ENCODE measurements around the gene AOAH. TPM values are rescaled to one million over a fixed set of nuclear protein-coding genes. Genes with fewer than 3 reads are reported as not detected.

Gene AOAH
- total RNA-seq, 2 experiments from 2014 or later, result 13.3 to 14.4 TPM

DNA sequence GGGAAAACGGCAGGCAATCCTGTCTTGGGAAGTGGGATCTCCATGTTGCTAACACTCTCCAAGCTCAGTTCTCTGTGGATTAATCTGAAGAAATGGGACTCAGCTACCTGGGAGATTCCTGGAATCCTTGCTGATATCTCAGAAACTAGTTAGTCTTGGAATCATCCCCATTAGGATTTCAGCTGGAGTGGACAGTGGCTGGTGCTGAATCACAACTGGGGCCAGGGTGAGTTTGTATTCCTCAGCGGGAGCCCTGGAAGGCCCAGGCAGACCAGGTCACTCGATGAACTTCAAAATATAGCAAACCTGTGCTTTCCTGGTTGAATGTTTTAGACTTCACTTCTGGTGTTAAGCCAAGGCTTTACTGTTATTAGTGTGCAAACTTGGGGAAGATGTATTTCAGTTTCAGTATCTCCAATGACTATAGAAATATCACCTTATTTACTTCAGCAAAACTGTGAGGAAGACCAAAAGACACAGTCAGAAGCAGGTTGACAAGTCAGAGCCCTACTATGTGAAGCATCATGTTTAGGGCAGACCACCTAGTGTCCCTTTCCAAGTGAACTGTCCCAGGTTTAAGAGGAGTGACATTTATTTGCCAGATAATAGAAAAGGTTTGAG, 126.1 kb downstream of the AOAH start:
- Mint-ChIP-seq H3K36me3 (ENCODE audit: low read depth) (peaks cover 7% of the 10 kb centered on the region), H3K9me3 (peaks cover 6% of the 10 kb centered on the region), H3K4me3 (no peak overlapping the region), H3K27ac (no peak overlapping the region), H3K4me1 (peaks cover 50% of the 10 kb centered on the region), H3K27me3 (no peaks in the 10 kb centered on the region)
- CTCF ChIA-PET, result interaction anchor here (0.6 kb wide), 1 partner anchor 103 kb away, joined by 5 read pairs; no protein-coding TSS in a partner anchor
- no peak for DNase-seq
- POLR2A ChIA-PET, result no interaction called here

DNA sequence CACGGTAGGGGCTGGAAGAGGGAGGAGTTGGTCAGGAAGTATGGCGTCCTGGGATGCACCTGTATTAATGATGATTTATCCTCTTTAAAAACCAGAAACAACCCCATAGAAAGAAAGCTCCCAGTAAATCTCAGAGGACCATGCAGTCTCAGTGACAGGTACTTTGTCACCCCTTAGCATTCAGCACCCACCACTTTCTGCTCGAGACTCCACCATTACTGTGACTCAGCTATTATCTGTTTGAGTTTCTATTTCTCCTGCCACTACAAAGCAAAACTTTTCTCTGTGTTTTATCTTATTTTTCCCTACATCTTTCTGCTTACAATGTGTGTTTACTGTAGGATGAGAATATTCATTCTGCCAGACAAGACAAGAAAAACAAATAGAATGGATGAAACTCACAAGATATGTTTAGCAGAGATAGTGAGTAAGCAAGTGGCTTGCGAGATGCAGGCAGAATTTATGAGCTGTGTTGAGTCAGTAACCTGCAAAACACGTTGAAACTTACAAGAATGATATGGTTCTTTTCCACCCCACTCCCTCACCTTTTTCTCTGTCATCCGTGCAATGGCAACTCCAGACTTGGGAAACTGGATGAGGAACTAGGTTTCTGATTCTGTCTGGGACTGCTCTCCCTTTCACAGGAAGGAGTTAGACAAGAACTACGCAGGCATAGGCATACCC, 127.1 kb downstream of the AOAH start:
- peaks cover 41% of the 10 kb centered on the region for H3K4me1 Mint-ChIP-seq

DNA sequence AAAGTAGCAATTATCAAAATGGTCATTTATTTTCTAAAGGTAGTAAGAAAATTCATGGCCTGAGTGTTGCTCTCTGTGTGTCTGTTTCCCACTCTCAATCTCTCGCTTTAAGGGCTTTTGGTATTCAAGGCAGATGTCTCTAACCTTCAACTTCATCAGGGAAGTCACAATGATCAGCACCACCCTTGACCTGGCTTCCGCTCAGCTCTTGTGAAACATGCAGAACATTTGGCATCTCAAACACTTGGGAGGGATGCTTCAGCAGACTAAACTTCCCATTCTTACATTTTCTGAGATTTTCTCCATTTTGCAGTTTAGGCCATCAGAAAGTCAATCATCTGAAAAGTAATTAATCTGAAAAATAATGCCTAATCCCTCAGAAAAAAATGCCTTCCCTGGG, 129.8 kb downstream of the AOAH start:
- Mint-ChIP-seq H3K36me3 (ENCODE audit: low read depth) (peaks cover 3% of the 10 kb centered on the region), H3K4me1 (peaks cover 17% of the 10 kb centered on the region), H3K27ac (no peak overlapping the region), H3K4me3 (no peak overlapping the region), H3K27me3 (no peaks in the 10 kb centered on the region), H3K9me3 (no peaks in the 10 kb centered on the region)
- CTCF ChIA-PET, result interaction anchor here (1.5 kb wide), 1 partner anchor 11 kb away, joined by 3 read pairs; no protein-coding TSS in a partner anchor
- no peak for DNase-seq
- POLR2A ChIA-PET, result no interaction called here

More for the DNA sequence above, 127.1 kb downstream of the AOAH start:
- Mint-ChIP-seq H3K27ac (no peak overlapping the region), H3K36me3 (ENCODE audit: low read depth) (peaks cover 8% of the 10 kb centered on the region), H3K4me3 (no peak overlapping the region), H3K9me3 (peaks cover 6% of the 10 kb centered on the region), H3K27me3 (no peaks in the 10 kb centered on the region)
- ChIA-PET POLR2A (no interaction called here), CTCF (interaction anchor here (0.6 to 1.3 kb wide), 3 partner anchors 16 to 632 kb away, joined by 3 to 5 read pairs (median 3); no protein-coding TSS in a partner anchor)
- DNase-seq, result no peak

DNA sequence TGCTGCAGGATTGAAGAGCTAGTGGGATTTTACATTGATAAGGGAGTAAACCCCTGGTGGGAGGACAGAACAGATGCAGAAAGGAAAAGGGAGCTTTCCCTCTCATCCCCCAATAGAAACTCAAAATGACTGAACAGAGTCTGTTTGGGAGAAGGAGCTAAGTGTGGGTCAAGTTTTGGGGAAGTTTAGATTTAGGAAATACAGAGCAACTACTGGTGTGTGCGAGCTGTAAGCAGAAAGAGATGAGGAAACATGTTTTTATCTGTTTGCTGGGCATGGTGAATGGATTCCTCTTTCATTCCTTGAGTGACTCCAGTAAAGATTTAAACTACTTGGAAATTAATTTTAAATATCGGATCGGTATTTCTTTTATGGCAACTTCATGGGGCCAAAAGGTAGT, 132.7 kb downstream of the AOAH start:
- ChIA-PET CTCF (interaction anchor here (0.8 kb wide), 1 partner anchor 14 kb away, joined by 3 read pairs; no protein-coding TSS in a partner anchor), POLR2A (no interaction called here)
- no peaks in the 10 kb centered on the region for H3K4me1 Mint-ChIP-seq
- H3K27me3 Mint-ChIP-seq, result no peaks in the 10 kb centered on the region
- DNase-seq, result no peak
- H3K4me3 Mint-ChIP-seq, result no peak overlapping the region
- H3K9me3 Mint-ChIP-seq, result no peaks in the 10 kb centered on the region
- peaks cover 3% of the 10 kb centered on the region for H3K36me3 Mint-ChIP-seq (ENCODE audit: low read depth)
- H3K27ac Mint-ChIP-seq, result no peak overlapping the region

DNA sequence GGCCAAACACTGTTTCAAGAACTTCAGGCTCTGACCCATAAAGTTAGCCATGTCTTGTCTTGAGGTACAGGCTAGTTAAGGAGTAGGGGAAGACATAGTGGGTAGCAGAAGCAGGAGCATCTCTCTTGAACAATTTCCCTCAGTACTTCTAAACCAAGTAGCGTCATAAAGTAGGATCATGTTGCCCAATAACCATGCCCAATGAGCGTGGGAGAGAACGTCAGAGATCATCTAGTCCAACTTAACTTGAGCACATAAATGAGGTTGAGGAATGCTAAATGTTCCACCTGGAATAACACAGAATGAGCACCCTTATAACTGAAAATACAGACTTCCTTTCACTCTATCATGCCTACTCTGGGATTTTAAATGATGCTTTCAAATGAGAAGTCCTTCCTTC, 134.9 kb downstream of the AOAH start:
- no peaks in the 10 kb centered on the region for H3K4me1 Mint-ChIP-seq
- H3K9me3 Mint-ChIP-seq, result no peaks in the 10 kb centered on the region
- H3K27ac Mint-ChIP-seq, result no peak overlapping the region
- no peaks in the 10 kb centered on the region for H3K27me3 Mint-ChIP-seq
- H3K4me3 Mint-ChIP-seq, result no peak overlapping the region
- peaks cover 5% of the 10 kb centered on the region for H3K36me3 Mint-ChIP-seq (ENCODE audit: low read depth)
- DNase-seq, result no peak
- POLR2A ChIA-PET, result no interaction called here
- CTCF ChIA-PET, result no interaction called here

DNA sequence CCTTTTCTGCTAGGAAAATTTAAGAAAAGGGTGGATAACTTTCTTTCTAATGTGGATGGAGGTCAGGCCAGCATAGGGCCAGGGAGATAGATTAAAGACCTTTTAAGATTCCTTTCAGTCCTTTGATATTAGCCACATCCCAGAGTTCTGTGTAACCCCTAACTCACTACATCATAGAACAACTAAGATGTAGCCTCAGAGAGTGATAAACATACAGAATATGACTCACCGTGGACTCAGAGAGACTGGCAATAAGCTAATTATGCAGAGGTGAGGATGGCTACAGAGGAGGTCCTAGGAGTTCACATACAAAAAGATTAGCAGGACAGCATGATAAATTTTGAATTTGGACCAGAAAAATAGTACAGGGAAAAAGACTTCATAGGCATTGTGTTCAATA, 141.0 kb downstream of the AOAH start:
- peaks cover 2% of the 10 kb centered on the region for H3K27me3 Mint-ChIP-seq
- peaks cover 15% of the 10 kb centered on the region for H3K9me3 Mint-ChIP-seq
- ChIA-PET CTCF (interaction anchor here (0.7 kb wide), 1 partner anchor 11 kb away, joined by 3 read pairs; no protein-coding TSS in a partner anchor), POLR2A (interaction anchor here (0.7 kb wide), 1 partner anchor 912 kb away, joined by 4 read pairs; no protein-coding TSS in a partner anchor)
- no peak overlapping the region for H3K4me3 Mint-ChIP-seq
- no peak for DNase-seq
- H3K36me3 Mint-ChIP-seq (ENCODE audit: low read depth), result peaks cover 32% of the 10 kb centered on the region
- no peak overlapping the region for H3K27ac Mint-ChIP-seq
- H3K4me1 Mint-ChIP-seq, result peaks cover 4% of the 10 kb centered on the region

DNA sequence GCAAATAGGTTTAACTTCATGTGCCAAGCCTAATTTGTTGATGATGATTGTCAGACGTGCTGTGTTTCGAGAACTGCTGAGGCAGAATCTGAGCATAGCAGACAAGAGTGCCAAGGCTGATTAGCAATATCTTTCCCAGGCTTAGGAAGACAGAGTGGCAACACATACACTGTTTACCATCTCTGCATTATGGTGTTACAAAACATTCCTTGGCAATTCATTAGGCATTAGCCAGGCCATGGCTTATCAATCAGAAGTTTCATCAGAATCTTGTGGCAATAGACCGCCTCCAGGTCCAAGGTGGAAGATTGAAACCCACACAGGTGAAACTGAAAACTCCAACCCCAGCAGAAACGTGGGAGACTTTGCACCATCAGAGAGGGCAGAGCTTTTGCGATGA, 148.5 kb downstream of the AOAH start:
- H3K27me3 Mint-ChIP-seq, result peaks cover 2% of the 10 kb centered on the region
- ChIA-PET POLR2A (no interaction called here), CTCF (no interaction called here)
- H3K36me3 Mint-ChIP-seq (ENCODE audit: low read depth), result peaks cover 47% of the 10 kb centered on the region
- DNase-seq, result no peak
- H3K4me1 Mint-ChIP-seq, result peaks cover 9% of the 10 kb centered on the region
- H3K27ac Mint-ChIP-seq, result no peak overlapping the region
- peaks cover 27% of the 10 kb centered on the region for H3K9me3 Mint-ChIP-seq
- H3K4me3 Mint-ChIP-seq, result no peak overlapping the region

DNA sequence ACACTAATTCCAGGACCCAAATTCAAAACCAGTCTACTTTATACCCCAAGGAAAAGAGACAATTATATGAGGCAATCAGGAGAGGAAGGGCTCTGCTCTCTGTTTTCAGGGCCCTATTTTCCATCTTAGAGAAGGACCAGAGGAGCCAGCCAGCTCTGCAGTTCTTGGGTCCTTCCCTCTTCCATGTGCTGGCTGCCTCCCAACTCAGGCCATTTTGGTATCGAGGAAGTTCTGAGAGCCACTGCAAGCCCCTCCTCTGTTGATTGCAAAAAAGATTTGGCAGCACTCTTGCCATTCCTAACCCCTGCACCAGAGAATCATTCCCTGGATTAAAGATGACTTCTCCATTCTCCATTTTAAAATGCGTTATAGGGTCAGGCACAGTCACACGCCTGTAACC, 151.2 kb downstream of the AOAH start:
- no peak overlapping the region for H3K4me3 Mint-ChIP-seq
- peaks cover 35% of the 10 kb centered on the region for H3K36me3 Mint-ChIP-seq (ENCODE audit: low read depth)
- no peaks in the 10 kb centered on the region for H3K27me3 Mint-ChIP-seq
- no peak for DNase-seq
- peaks cover 9% of the 10 kb centered on the region for H3K9me3 Mint-ChIP-seq
- ChIA-PET CTCF (interaction anchor here (1.0 to 2.1 kb wide), 2 partner anchors 27 to 83 kb away, joined by 3 to 4 read pairs; no protein-coding TSS in a partner anchor), POLR2A (no interaction called here)
- H3K27ac Mint-ChIP-seq, result no peak overlapping the region
- peaks cover 17% of the 10 kb centered on the region for H3K4me1 Mint-ChIP-seq

DNA sequence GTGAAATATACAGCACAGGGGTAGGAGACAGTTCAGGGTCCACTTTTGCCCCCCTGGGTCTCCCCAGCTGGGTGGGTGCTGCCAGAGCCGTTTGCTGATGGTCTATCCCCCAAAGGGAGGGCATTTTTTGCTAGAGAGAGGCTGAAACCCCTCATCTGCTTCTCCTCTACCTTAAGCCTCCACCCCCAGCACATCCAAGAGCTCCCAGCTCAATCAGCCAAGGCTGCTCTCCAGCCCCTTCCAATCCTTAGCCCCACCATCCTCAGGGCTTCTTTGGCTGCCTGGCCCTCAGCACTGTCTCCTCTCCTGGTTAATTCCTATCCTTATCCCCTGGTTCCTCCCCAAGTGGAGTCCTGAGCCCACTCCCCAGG, 153.1 kb downstream of the AOAH start:
- Mint-ChIP-seq H3K27me3 (no peaks in the 10 kb centered on the region), H3K36me3 (ENCODE audit: low read depth) (peaks cover 23% of the 10 kb centered on the region), H3K4me3 (no peak overlapping the region), H3K9me3 (no peaks in the 10 kb centered on the region), H3K27ac (peak overlapping the region; percentile 70), H3K4me1 (peaks cover 17% of the 10 kb centered on the region)
- DNase-seq, result no peak
- ChIA-PET CTCF (interaction anchor here (0.6 to 2.1 kb wide), 2 partner anchors 25 to 111 kb away, joined by 3 to 4 read pairs; no protein-coding TSS in a partner anchor), POLR2A (no interaction called here)

DNA sequence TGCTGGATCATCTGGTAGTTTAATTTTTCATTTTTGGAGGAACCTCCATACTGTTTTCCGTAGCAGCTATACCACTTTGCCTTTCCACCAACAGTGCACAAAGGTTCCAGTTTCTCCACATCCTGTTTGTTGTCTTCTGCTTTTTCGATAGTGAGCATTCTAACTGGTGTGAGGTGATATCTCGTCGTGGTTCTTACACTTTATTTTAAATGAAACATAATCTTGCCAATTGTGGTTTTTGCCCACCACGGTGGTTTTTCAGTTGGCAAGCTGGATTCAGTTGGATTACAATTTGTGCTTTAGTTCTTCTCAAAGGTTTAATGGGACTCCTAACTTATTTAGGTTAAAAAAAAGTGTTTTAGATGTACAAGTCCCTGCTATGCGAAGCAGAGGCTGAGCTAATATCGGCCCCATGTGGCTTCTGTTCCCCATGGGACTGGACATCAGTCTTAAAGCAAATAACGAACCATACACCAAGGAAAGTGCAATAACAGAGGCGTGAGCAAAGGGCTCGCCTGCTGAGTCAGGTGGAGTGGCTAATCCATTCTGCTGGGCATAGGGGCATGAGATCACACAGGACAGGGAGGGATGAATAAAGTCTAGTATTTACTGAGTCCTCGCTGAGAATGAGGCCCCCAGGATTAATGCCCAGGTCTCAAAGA, 153.6 kb downstream of the AOAH start:
- no peaks in the 10 kb centered on the region for H3K9me3 Mint-ChIP-seq
- no peak for DNase-seq
- no peak overlapping the region for H3K27ac Mint-ChIP-seq
- H3K4me3 Mint-ChIP-seq, result no peak overlapping the region
- ChIA-PET POLR2A (no interaction called here), CTCF (interaction anchor here (0.6 kb wide), 1 partner anchor 70 kb away, joined by 3 read pairs; no protein-coding TSS in a partner anchor)
- H3K4me1 Mint-ChIP-seq, result peaks cover 17% of the 10 kb centered on the region
- H3K36me3 Mint-ChIP-seq (ENCODE audit: low read depth), result peaks cover 21% of the 10 kb centered on the region
- no peaks in the 10 kb centered on the region for H3K27me3 Mint-ChIP-seq

DNA sequence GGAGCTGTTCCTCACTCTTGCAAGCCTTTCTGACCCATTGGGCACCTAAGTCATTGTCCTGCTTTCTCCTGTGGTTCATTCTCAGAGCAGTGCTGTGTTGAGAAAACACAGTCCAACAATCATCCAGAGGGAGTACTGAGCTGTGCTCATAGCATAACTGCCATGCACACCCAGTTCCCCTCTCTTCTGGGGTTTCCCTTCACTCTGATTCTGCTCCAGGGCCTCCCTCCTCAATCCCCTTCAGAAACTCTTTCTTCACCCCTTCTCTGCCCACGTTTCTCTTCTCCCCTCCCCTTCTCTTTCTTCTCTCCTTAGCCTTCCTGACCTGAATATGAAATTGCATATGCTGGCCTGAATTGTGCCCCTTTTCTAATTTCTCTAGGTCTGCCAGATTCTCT, 155.8 kb downstream of the AOAH start:
- POLR2A ChIA-PET, result no interaction called here
- no peaks in the 10 kb centered on the region for H3K9me3 Mint-ChIP-seq
- CTCF ChIA-PET, result no interaction called here

DNA sequence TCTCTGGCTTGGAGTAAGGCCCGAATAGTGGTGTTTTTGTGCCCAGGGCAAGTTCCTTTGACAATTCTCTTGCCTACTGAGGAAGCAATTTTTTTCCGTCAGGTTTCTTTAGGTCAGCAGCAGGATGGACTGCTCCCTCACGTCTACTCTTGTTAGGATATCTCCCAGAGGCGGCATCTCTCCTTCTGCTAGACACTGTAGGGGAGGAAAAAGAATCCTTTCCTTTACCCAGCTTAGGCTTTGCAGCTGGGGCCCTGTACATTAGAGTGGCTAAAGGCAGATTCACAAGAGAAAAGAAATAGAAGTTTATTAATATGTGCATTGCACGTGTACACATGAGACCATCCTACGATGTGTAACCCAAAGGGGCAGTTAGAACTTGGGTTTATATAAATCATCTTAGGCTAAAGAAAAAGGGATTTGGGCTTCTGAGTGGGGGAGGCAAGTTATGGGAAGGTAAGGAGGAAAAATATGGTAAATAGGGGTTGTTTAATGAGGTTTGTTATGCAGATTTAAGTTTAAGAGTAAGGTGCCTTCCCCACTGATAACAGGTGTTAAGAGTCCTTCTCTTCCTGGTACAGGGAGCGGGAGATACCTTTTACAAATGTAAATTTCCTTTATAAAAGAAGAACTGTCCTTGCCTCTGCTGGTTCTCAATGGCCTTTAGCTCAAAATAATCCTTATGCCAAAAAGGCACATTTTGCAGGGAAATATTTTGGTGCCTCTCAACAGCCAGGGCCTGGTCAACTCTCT, 156.4 kb downstream of the AOAH start:
- CTCF ChIA-PET, result no interaction called here
- no peak overlapping the region for H3K27ac Mint-ChIP-seq
- no peak for DNase-seq

More for the DNA sequence above, 155.8 kb downstream of the AOAH start:
- Mint-ChIP-seq H3K4me1 (peaks cover 18% of the 10 kb centered on the region), H3K36me3 (ENCODE audit: low read depth) (peaks cover 11% of the 10 kb centered on the region), H3K4me3 (no peak overlapping the region), H3K27me3 (no peaks in the 10 kb centered on the region), H3K27ac (no peak overlapping the region)
- DNase-seq, result no peak

More for the DNA sequence above, 156.4 kb downstream of the AOAH start:
- Mint-ChIP-seq H3K4me1 (peaks cover 18% of the 10 kb centered on the region), H3K9me3 (no peaks in the 10 kb centered on the region), H3K4me3 (no peak overlapping the region), H3K36me3 (ENCODE audit: low read depth) (peaks cover 11% of the 10 kb centered on the region), H3K27me3 (no peaks in the 10 kb centered on the region)
- POLR2A ChIA-PET, result no interaction called here

Measured in activated CD4-positive, alpha-beta T cell treated with anti-CD3 and anti-CD28 coated beads, Interleukin-2, amount 10 ng/mL, durations not matched to agents 7 days and 5 days (primary cell).